Activated CD8-positive, alpha-beta memory T cell treated with anti-CD3 and anti-CD28 coated beads, Interleukin-2, amount 50 U/mL, for 48 hours (primary cell): ENCODE results near the gene ZNF766.
A peak's percentile ranks its signal among the peaks of the same experiment; 100 is the strongest.
"Not testable (repeated sequence)": the region's sequence is repeated elsewhere in the genome, so short reads cannot be mapped to it uniquely, and the experiment has no call there.

Experiments used
- DNase-seq: peaks from one replicate; pipeline ENCODE4 v3.0.0-alpha.2; 2020

ZNF766 gene

DNA sequence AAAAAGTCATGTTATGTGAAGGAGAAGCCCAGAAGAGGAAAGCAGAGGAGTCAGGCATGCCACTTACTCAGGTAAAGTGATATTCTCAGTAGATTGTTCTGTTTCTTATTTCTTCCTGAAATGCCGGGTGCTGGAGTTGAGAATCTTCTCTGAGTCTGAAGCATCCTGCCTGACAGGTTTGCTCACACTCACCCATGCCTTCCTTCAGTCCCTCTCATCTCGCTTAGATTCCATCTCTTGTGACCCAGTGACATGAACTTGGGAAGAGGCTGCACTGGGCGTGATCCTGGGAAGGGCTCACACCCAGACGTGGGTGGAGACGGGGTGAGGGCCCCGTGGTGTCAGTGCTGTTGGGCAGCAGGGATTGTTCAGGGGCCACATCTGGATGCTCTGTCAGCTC is 8.1 kb downstream of the ZNF766 start:
- DNase-seq, result no peak

GRCh38 chr19:52286256-52286655 is 16.9 kb downstream of the ZNF766 start:
- DNase-seq, result no peak

- no peak for DNase-seq
Observed at GRCh38 chr19:52291781-52292180, 22.4 kb downstream of the ZNF766 start.

- not testable (repeated sequence) for DNase-seq
Observed at GRCh38 chr19:52292946-52293345, 23.6 kb downstream of the ZNF766 start.

DNA sequence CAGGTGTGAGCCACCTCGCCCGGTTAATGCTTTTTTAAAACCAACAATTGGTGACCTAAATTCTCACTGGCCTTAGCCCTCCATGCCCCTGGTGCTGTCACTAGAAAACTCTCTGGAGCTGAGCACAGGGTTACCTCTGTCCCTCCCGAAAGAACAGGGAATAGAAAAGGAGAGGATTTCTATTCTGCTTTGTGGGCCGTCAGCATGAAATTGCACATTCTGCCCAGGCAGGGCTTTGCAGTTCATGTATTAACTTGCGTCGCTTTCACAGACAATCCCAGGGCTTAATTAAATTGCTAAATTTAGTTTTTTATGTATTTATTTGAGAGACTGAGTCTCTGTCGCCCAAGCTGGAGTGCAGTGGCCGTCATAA is 27.0 kb downstream of the ZNF766 start:
- DNase-seq, result no peak

- DNase-seq, result peak; percentile 86
Observed at GRCh38 chr19:52296773-52297600, 27.6 kb downstream of the ZNF766 start, which contains the start of gene ZNF480. ZNF480 (plus strand) TSS chr19:52297169; CDS start chr19:52300413, 3,244 bp downstream.

GRCh38 chr19:52297601-52298364 is 28.4 kb downstream of the ZNF766 start:
- no peak for DNase-seq

GRCh38 chr19:52307275-52307674 is 37.9 kb downstream of the ZNF766 start:
- DNase-seq, result no peak

DNA sequence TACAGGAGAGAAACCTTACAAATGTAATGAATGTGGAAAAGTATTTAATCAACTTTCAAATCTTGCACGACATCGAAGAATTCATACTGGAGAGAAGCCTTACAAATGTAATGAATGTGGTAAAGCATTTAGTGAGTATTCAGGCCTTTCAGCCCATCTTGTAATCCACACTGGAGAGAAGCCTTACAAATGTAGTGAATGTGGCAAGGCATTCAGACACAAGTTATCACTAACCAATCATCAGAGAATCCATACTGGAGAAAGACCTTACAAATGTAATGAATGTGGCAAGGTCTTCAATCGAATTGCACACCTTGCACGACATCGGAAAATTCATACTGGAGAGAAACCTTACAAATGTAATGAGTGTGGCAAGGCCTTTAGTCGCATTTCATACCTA is 53.0 kb downstream of the ZNF766 start:
- DNase-seq, result no peak

DNA sequence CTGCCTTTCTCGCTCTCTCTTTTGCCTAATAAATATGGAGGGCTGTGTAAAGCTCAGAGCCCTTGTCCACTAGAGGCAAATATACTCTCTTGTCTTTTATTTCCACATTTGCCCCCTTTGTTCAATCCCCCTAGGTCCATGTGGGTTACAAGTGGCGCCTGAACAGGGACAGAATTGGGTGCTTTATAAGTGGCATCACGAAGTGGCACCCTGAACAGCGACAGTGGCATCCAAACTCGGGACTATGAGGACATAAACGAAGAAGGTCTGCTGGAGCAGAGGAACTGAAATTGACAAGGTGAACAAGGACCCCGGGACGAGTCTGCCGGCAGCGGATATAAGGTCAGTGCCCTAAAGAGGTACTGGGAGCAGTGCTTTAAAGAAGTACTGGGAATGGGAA is 62.4 kb downstream of the ZNF766 start:
- DNase-seq, result no peak

GRCh38 chr19:52335768-52336116 is 66.4 kb downstream of the ZNF766 start:
- no peak for DNase-seq

DNA sequence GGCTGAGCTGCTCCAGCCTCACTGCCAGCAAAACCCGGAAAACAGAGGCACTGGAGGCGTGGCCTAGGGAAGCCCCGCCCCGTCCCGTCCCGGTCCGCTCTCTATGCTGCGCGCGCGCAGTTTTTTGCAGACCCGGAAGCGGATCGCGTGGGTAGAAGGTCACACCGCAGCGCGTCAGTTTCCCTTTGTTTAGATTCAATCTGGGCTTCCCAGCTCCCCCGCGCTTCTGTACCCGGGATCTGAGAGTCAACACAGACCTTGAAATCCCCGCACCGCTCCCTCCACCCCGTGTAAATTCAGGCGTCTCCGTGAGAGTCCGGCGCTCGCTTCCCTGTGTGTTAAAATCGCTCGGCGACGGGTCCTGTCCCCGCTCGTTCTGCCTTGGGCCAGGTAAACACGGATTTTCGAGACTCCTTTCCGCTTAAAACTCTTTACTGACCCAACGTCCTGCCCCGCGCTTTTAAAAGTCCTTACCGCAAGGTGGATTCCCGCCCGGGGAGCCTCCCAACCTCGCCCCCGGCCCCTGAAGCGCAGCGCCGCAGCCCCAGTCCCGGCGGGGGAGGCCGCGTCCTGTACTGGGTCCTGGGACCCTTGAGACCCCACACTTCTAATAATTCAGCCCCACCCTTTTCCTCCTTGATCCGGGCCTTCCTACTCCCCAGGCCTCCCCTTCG is 66.9 kb downstream of the ZNF766 start, which contains the start of gene ZNF610:
Gene ZNF610 (plus strand): TSS at position 127 of the 674 bp plus-strand sequence. CDS start 12,930 bp downstream, outside the sequence.
- peak; percentile 95 for DNase-seq

DNA sequence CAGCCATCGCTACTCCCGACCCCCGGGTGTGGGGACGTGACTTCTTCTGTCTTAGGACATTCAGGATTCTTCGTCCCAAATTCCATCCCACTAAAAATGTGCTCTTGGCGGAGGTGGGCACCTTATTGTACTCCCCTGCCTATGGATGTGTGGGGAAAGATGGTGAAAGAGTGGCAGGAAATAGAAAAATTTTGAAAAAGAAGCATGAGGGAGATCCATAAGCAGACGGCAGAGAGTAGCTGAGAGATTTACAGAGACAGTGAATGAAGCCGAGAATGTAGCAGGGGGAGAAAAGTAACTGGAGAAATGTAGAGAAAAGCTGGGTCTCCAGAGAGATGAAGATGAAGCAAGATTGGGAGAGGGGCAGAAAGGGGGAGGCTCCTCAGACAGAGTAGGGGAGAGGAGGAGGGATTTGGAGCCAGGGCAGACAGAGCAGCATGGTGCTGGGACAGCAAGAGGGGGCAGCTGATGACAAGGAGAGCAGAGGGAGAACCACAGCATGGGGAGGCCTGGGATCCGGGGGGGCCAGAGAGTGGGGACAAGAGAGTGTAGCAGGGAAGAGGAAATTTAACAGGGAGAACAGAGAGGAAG is 67.5 kb downstream of the ZNF766 start:
- no peak for DNase-seq

GRCh38 chr19:52339022-52339421 is 69.6 kb downstream of the ZNF766 start:
- not testable (repeated sequence) for DNase-seq

DNA sequence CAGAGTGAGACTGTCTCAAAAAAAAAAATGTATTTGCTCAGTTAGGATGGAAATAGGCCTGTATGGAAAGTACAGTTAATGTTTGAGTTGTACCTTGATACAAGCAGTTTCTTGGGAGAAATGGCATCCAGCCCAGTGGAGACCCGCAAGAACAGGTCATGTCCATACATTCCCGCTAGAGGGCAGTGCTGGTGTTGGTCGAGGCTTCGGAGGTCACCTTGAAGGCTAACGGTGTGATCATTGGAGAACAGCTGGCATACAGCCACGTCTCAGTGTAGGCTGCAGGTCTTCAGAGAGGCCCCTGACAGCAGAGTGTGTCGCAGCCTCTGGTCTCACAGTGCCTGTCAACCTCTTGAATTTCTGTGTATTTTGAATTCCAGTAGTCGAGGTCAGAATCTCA is 74.2 kb downstream of the ZNF766 start:
- peak; percentile 57 for DNase-seq

GRCh38 chr19:52345162-52345561 is 75.8 kb downstream of the ZNF766 start:
- no peak for DNase-seq
